NCI-H1417 treated with DMSO at 0.1 percent for 48 hours (cell line): ENCODE results near the gene FAM83B.
"Not testable (repeated sequence)": the region's sequence is repeated elsewhere in the genome, so short reads cannot be mapped to it uniquely, and the experiment has no call there.

ENCODE experiments used
- DNase-seq: peaks from one replicate; lab custom pipeline; 2025; lab: John Stamatoyannopoulos, UW

The FAM83B gene

GRCh38 chr6:54897462-54898189, 51.1 kb downstream of the FAM83B start:
- no peak for DNase-seq

- DNase-seq = no peak
These were observed 52.2 kb downstream of the FAM83B start for GRCh38 chr6:54898767-54899166.

GRCh38 chr6:54899442-54899841, 52.9 kb downstream of the FAM83B start:
- no peak for DNase-seq

- no peak for DNase-seq
These were observed 53.4 kb downstream of the FAM83B start for GRCh38 chr6:54899986-54900385.

- no peak for DNase-seq
These were observed 54.1 kb downstream of the FAM83B start for GRCh38 chr6:54900666-54901065.

- DNase-seq = no peak
These were observed 57.3 kb downstream of the FAM83B start for GRCh38 chr6:54903884-54904283.

GRCh38 chr6:54907355-54907754, 60.8 kb downstream of the FAM83B start:
- DNase-seq = no peak

GRCh38 chr6:54909184-54909583, 62.6 kb downstream of the FAM83B start:
- DNase-seq = no peak

- no peak for DNase-seq
These were observed 63.9 kb downstream of the FAM83B start for GRCh38 chr6:54910431-54910884.

GRCh38 chr6:54910921-54911320, 64.3 kb downstream of the FAM83B start:
- DNase-seq = no peak

GRCh38 chr6:54913211-54913610, 66.6 kb downstream of the FAM83B start:
- no peak for DNase-seq

GRCh38 chr6:54916858-54917257, 70.3 kb downstream of the FAM83B start:
- no peak for DNase-seq

GRCh38 chr6:54920628-54921027, 74.1 kb downstream of the FAM83B start:
- no peak for DNase-seq

GRCh38 chr6:54921891-54922290, 75.3 kb downstream of the FAM83B start:
- no peak for DNase-seq

- no peak for DNase-seq
These were observed 82.8 kb downstream of the FAM83B start for GRCh38 chr6:54929245-54929909.

GRCh38 chr6:54932622-54933021, 86.1 kb downstream of the FAM83B start:
- no peak for DNase-seq

- no peak for DNase-seq
These were observed 89.2 kb downstream of the FAM83B start for GRCh38 chr6:54935739-54936138.

- DNase-seq = no peak
These were observed 90.8 kb downstream of the FAM83B start for GRCh38 chr6:54937371-54937770.

- DNase-seq = no peak
These were observed 111.1 kb downstream of the FAM83B start for GRCh38 chr6:54957698-54958097.

- no peak for DNase-seq
These were observed 111.9 kb downstream of the FAM83B start for GRCh38 chr6:54958446-54958845.

GRCh38 chr6:54959820-54960219, 113.2 kb downstream of the FAM83B start:
- no peak for DNase-seq

GRCh38 chr6:54961372-54961771, 114.8 kb downstream of the FAM83B start:
- not testable (repeated sequence) for DNase-seq

GRCh38 chr6:54970337-54970736, 123.8 kb downstream of the FAM83B start:
- no peak for DNase-seq

GRCh38 chr6:54971825-54972224, 125.3 kb downstream of the FAM83B start:
- DNase-seq = no peak
